Measurements from ENCODE around the gene ACAD10. TPM values are rescaled to one million over a fixed set of nuclear protein-coding genes. Genes with fewer than 3 reads are reported as not detected.
A peak's percentile ranks its signal among the peaks of the same experiment; 100 is the strongest.

ACAD10 gene
- total RNA-seq, 1 donor from 2014 or later = 16.9 TPM

DNA sequence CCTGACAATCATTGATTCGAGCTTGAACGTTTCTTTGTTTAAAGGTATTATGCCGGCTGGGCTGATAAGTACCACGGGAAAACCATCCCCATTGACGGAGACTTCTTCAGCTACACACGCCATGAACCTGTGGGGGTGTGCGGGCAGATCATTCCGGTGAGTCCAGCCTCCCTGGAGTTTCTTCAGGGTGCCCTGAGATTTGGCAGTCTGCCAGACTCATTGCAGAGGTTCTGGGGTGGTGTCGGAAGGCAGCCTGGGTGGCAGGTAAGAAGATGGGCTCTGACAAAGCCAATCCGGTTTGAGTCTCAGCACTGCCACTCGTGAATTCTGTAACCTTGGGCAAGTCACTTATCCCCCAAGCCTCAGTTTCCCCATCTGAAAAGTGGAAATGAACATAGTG is 103.9 kb downstream of the ACAD10 start:
- Histone ChIP-seq H3K4me1 (ENCODE audit: insufficient read depth, low read length) (no peaks in the 10 kb centered on the region), H3K27ac (ENCODE audit: low read depth, low read length) (no peak overlapping the region), H2AFZ (ENCODE audit: low read depth, low read length) (no peak overlapping the region), H3K4me2 (ENCODE audit: low read length) (no peak overlapping the region), H3K79me2 (ENCODE audit: insufficient read depth, low read length) (no peaks in the 10 kb centered on the region), H3K36me3 (ENCODE audit: insufficient read depth, low read length) (no peaks in the 10 kb centered on the region), H3K9me3 (ENCODE audit: insufficient read depth, low read depth, low read length) (no peaks in the 10 kb centered on the region), H3K27me3 (ENCODE audit: insufficient read depth, low read length) (no peaks in the 10 kb centered on the region), H3K4me3 (ENCODE audit: insufficient read depth, low read depth, low read length) (no peak overlapping the region), H3K9ac (ENCODE audit: low read length) (no peak overlapping the region), H4K20me1 (ENCODE audit: insufficient read depth, low read length) (no peaks in the 10 kb centered on the region)
- Mint-ChIP-seq H3K4me3 (ENCODE audit: unreplicated experiment) (no peak overlapping the region), H3K9me3 (ENCODE audit: unreplicated experiment) (no peaks in the 10 kb centered on the region), H3K27ac (ENCODE audit: unreplicated experiment) (no peak overlapping the region), H3K27me3 (ENCODE audit: low read depth, unreplicated experiment) (no peaks in the 10 kb centered on the region), H3K36me3 (ENCODE audit: low read depth, unreplicated experiment) (peaks cover 39% of the 10 kb centered on the region), H3K4me1 (ENCODE audit: low read depth, unreplicated experiment) (no peaks in the 10 kb centered on the region)
- FAIRE-seq = no peak
- no peak for DNase-seq (ENCODE audit: low read depth)
- TF ChIP-seq, protein P1, sequence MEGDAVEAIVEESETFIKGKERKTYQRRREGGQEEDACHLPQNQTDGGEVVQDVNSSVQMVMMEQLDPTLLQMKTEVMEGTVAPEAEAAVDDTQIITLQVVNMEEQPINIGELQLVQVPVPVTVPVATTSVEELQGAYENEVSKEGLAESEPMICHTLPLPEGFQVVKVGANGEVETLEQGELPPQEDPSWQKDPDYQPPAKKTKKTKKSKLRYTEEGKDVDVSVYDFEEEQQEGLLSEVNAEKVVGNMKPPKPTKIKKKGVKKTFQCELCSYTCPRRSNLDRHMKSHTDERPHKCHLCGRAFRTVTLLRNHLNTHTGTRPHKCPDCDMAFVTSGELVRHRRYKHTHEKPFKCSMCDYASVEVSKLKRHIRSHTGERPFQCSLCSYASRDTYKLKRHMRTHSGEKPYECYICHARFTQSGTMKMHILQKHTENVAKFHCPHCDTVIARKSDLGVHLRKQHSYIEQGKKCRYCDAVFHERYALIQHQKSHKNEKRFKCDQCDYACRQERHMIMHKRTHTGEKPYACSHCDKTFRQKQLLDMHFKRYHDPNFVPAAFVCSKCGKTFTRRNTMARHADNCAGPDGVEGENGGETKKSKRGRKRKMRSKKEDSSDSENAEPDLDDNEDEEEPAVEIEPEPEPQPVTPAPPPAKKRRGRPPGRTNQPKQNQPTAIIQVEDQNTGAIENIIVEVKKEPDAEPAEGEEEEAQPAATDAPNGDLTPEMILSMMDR (IDR thresholded peaks at IDR 0.05; ENCODE audit: insufficient read depth, low read depth, low read length) = no peak
- TF ChIP-seq EZH2 (IDR thresholded peaks at IDR 0.05; ENCODE audit: insufficient read depth, low read length) = no peak

DNA sequence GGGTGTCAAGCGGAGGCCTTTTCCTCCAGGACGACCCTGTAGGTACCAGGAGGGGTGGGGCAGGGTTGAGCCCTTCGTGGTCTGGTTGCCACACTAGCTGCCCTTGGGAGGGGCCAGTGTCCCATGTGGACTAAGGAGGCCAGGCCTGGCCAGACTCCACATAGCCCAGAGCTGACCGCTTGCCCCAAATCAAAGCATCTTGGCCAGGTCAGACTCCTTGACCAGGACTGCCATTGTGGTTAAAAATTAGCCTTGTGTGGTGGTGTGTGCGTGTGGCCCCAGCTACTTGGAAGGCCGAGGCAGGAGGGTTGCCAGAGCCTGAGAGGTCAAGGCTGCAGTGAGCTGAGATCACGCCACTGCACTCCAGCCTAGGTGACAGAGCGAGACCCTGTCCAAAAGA is 105.7 kb downstream of the ACAD10 start:
- H3K27me3 ChIP-seq (ENCODE audit: insufficient read depth, low read length) = no peaks in the 10 kb centered on the region
- no peaks in the 10 kb centered on the region for H3K9me3 Mint-ChIP-seq (ENCODE audit: unreplicated experiment)
- no peaks in the 10 kb centered on the region for H3K4me1 Mint-ChIP-seq (ENCODE audit: low read depth, unreplicated experiment)
- H2AFZ ChIP-seq (ENCODE audit: low read depth, low read length) = no peak overlapping the region
- no peaks in the 10 kb centered on the region for H3K79me2 ChIP-seq (ENCODE audit: insufficient read depth, low read length)
- no peak overlapping the region for H3K9ac ChIP-seq (ENCODE audit: low read length)
- TF ChIP-seq EZH2 (IDR thresholded peaks at IDR 0.05; ENCODE audit: insufficient read depth, low read length) = no peak
- TF ChIP-seq, protein P1 (IDR thresholded peaks at IDR 0.05; ENCODE audit: insufficient read depth, low read depth, low read length) = no peak
- H4K20me1 ChIP-seq (ENCODE audit: insufficient read depth, low read length) = no peaks in the 10 kb centered on the region
- DNase-seq (ENCODE audit: low read depth) (no peak), FAIRE-seq (no peak)
- no peaks in the 10 kb centered on the region for H3K9me3 ChIP-seq (ENCODE audit: insufficient read depth, low read depth, low read length)
- no peak overlapping the region for H3K4me3 Mint-ChIP-seq (ENCODE audit: unreplicated experiment)
- H3K4me3 ChIP-seq (ENCODE audit: insufficient read depth, low read depth, low read length) = no peak overlapping the region
- H3K27ac ChIP-seq (ENCODE audit: low read depth, low read length) = no peak overlapping the region
- H3K4me2 ChIP-seq (ENCODE audit: low read length) = no peak overlapping the region
- no peaks in the 10 kb centered on the region for H3K36me3 ChIP-seq (ENCODE audit: insufficient read depth, low read length)
- H3K4me1 ChIP-seq (ENCODE audit: insufficient read depth, low read length) = no peaks in the 10 kb centered on the region
- no peaks in the 10 kb centered on the region for H3K27me3 Mint-ChIP-seq (ENCODE audit: low read depth, unreplicated experiment)
- peaks cover 32% of the 10 kb centered on the region for H3K36me3 Mint-ChIP-seq (ENCODE audit: low read depth, unreplicated experiment)
- no peak overlapping the region for H3K27ac Mint-ChIP-seq (ENCODE audit: unreplicated experiment)

DNA sequence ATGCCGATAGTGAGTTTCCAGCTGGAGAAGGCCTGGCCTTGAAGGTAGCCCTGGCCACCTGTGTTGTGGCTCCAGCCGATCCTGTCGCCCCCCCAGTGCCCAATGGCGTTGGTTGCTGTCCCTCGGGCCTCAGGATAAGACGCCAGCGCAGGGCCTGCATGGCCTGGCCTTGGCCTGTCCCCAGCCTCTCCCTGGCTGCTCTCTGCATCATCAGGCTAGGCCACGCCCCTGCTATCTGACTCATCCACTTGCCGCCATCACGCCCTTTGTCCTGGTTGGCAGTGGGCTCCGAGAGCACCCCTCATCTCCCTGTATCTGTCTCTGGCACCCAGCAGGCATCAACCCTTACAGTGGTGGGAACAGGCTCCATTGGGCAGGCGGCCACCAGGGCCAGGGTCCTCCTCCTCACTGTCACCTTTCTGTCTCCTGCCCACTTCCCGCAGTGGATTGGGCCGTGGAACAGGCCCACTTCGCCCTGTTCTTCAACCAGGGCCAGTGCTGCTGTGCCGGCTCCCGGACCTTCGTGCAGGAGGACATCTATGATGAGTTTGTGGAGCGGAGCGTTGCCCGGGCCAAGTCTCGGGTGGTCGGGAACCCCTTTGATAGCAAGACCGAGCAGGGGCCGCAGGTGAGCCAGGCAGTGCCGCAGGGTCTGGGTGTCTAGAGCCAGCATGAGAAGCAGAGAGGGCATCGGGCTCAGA is 106.5 kb downstream of the ACAD10 start:
- no peaks in the 10 kb centered on the region for H3K9me3 Mint-ChIP-seq (ENCODE audit: unreplicated experiment)

More for the DNA sequence above, 106.5 kb downstream of the ACAD10 start:
- FAIRE-seq (no peak), DNase-seq (ENCODE audit: low read depth) (no peak)
- Mint-ChIP-seq H3K4me3 (ENCODE audit: unreplicated experiment) (no peak overlapping the region), H3K4me1 (ENCODE audit: low read depth, unreplicated experiment) (no peaks in the 10 kb centered on the region), H3K36me3 (ENCODE audit: low read depth, unreplicated experiment) (peaks cover 29% of the 10 kb centered on the region), H3K27ac (ENCODE audit: unreplicated experiment) (peak overlapping the region; percentile 58), H3K27me3 (ENCODE audit: low read depth, unreplicated experiment) (no peaks in the 10 kb centered on the region)
- no peak for TF ChIP-seq EZH2 (IDR thresholded peaks at IDR 0.05; ENCODE audit: insufficient read depth, low read length)
- TF ChIP-seq, protein P1 (IDR thresholded peaks at IDR 0.05; ENCODE audit: insufficient read depth, low read depth, low read length) = no peak
- no peak overlapping the region for H3K4me3 ChIP-seq (ENCODE audit: insufficient read depth, low read depth, low read length)
- no peak overlapping the region for H3K27ac ChIP-seq (ENCODE audit: low read depth, low read length)
- H4K20me1 ChIP-seq (ENCODE audit: insufficient read depth, low read length) = no peaks in the 10 kb centered on the region
- H3K36me3 ChIP-seq (ENCODE audit: insufficient read depth, low read length) = no peaks in the 10 kb centered on the region
- no peak overlapping the region for H3K4me2 ChIP-seq (ENCODE audit: low read length)
- no peaks in the 10 kb centered on the region for H3K4me1 ChIP-seq (ENCODE audit: insufficient read depth, low read length)
- no peaks in the 10 kb centered on the region for H3K79me2 ChIP-seq (ENCODE audit: insufficient read depth, low read length)
- no peaks in the 10 kb centered on the region for H3K9me3 ChIP-seq (ENCODE audit: insufficient read depth, low read depth, low read length)
- no peak overlapping the region for H3K9ac ChIP-seq (ENCODE audit: low read length)
- no peaks in the 10 kb centered on the region for H3K27me3 ChIP-seq (ENCODE audit: insufficient read depth, low read length)
- no peak overlapping the region for H2AFZ ChIP-seq (ENCODE audit: low read depth, low read length)
